ENCODE measurements around the gene FGF18. TPM values are rescaled to one million over a fixed set of nuclear protein-coding genes. Genes with fewer than 3 reads are reported as not detected.

The FGF18 gene
- total and polyA plus RNA-seq, 10 of the 15 experiments (the other 5 are each of a cell fraction or from before 2014, with no cell fraction given), result 0.03 to 0.10 (median 0.06) TPM; not detected in 5

DNA sequence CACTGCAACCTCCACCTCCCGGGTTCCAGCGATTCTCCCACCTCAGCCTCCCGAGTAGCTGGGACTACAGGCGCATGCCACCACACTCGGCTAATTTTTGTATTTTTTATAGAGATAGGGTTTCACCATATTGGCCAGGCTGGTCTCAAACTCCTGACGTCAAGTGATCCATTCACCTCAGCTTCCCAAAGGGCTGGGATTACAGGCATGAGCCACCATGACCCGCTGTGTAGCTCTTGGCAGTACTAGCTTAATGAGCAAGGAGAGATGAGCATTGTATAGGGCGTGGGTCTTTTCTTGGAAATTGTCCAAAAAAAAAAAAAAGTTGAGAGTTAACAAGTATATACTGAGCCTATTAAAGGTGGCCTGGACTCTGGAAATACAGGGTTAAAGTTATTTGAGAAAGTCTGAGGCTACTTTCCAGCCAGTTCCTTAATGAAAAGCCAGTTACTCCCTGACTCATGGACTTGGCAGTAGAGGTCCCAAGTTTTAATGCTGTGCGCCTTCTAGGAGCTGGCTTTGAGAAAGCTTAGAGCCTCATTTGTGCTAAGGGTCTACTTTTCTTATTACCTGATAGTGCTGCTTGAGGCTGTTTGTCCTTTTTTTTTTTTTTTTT is 4.2 kb upstream of the FGF18 start:
- 73% methylated on average over 9 of the region's 9 CpGs for WGBS (ENCODE audit: insufficient coverage, insufficient replicate concordance, low lambda C conversion rate, missing lambda C conversion rate)
- BruUV-seq (replicated peaks), result no TSS peak
- H3K79me2 ChIP-seq (ENCODE audit: control insufficient read depth, insufficient read depth, low read length), result no peaks in the 10 kb centered on the region
- 0 out of 4 replicates have a peak, but pooled peaks cover 0 to under 1% of the 10 kb centered on the region in 2 experiments for H3K27me3 ChIP-seq (replicated peaks in 1 of 2; ENCODE audit: control insufficient read depth in 2 of 2, insufficient read depth in 2 of 2, low read length in 1 of 2)
- CTCF ChIA-PET, result interaction anchor here (1.0 kb wide), 1 partner anchor 22 kb away, joined by 4 read pairs; no protein-coding TSS in a partner anchor
- no peak overlapping the region for H2AFZ ChIP-seq (ENCODE audit: control insufficient read depth, low read depth, low read length)
- SMC1A ChIA-PET (ENCODE audit: uncharacterized antibody, unreplicated experiment), result interaction anchor here (0.6 kb wide), 1 partner anchor 14 kb away, joined by 3 read pairs; no protein-coding TSS in a partner anchor
- intact Hi-C loops (cut with micrococcal nuclease; ENCODE audit: unreplicated experiment) (loop anchor here (5.0 to 10.0 kb wide), 2 partner anchors 437 to 590 kb away; partner anchors contain the start of gene FBXW11), in situ Hi-C loops (cut with MboI) (loop anchor here (5.0 to 25.0 kb wide), 3 partner anchors 492 to 872 kb away; partner anchors contain the start of gene UBTD2)
- DNase-seq (ENCODE audit: low read depth, low spot score) (no peak), ATAC-seq (no peak), FAIRE-seq (no peak)
- RAD21 ChIA-PET (ENCODE audit: unreplicated experiment), result no interaction called here
- H4K20me1 ChIP-seq (ENCODE audit: control insufficient read depth, insufficient read depth), result no peaks in the 10 kb centered on the region
- no peak overlapping the region for H3K4me2 ChIP-seq (ENCODE audit: control insufficient read depth, insufficient read depth)
- H3K9ac ChIP-seq (ENCODE audit: control insufficient read depth, insufficient read depth, low read length), result no peak overlapping the region
- peaks cover 6 to 7% of the 10 kb centered on the region in 2 experiments for H3K36me3 ChIP-seq (ENCODE audit: control insufficient read depth in 2 of 2, insufficient read depth in 2 of 2, low read length in 1 of 2)
- no peak overlapping the region for H3K4me3 ChIP-seq
- TF ChIP-seq ZBED1 (IDR thresholded peaks at IDR 0.05; ENCODE audit: borderline replicate concordance), result no peak
- TF ChIP-seq SP1 (IDR thresholded peaks at IDR 0.05; ENCODE audit: low read depth, low read length), result no peak
- TF ChIP-seq, protein P1, sequence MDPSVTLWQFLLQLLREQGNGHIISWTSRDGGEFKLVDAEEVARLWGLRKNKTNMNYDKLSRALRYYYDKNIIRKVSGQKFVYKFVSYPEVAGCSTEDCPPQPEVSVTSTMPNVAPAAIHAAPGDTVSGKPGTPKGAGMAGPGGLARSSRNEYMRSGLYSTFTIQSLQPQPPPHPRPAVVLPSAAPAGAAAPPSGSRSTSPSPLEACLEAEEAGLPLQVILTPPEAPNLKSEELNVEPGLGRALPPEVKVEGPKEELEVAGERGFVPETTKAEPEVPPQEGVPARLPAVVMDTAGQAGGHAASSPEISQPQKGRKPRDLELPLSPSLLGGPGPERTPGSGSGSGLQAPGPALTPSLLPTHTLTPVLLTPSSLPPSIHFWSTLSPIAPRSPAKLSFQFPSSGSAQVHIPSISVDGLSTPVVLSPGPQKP (IDR thresholded peaks at IDR 0.05; ENCODE audit: low read depth, low read length), result no peak
- TF ChIP-seq, protein P2, sequence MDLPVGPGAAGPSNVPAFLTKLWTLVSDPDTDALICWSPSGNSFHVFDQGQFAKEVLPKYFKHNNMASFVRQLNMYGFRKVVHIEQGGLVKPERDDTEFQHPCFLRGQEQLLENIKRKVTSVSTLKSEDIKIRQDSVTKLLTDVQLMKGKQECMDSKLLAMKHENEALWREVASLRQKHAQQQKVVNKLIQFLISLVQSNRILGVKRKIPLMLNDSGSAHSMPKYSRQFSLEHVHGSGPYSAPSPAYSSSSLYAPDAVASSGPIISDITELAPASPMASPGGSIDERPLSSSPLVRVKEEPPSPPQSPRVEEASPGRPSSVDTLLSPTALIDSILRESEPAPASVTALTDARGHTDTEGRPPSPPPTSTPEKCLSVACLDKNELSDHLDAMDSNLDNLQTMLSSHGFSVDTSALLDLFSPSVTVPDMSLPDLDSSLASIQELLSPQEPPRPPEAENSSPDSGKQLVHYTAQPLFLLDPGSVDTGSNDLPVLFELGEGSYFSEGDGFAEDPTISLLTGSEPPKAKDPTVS (IDR thresholded peaks at IDR 0.05; ENCODE audit: low read depth, low read length), result no peak
- TF ChIP-seq RELA (IDR thresholded peaks at IDR 0.05; ENCODE audit: borderline replicate concordance, partially characterized antibody), result no peak
- TF ChIP-seq RB1 (IDR thresholded peaks at IDR 0.05; ENCODE audit: borderline replicate concordance), result no peak
- no peak for TF ChIP-seq ESRRA (IDR thresholded peaks at IDR 0.05; ENCODE audit: low read length)
- POLR2A ChIA-PET, result interaction anchor here (0.6 kb wide), 1 partner anchor 462 kb away, joined by 3 read pairs; no protein-coding TSS in a partner anchor
- H3K4me1 ChIP-seq (ENCODE audit: control insufficient read depth, insufficient read depth, low read length), result peaks cover 7% of the 10 kb centered on the region
- H3K9me3 ChIP-seq (replicated peaks; ENCODE audit: control insufficient read depth, insufficient read depth, low read length), result no peaks in the 10 kb centered on the region
- H3K27ac ChIP-seq (ENCODE audit: control insufficient read depth, insufficient read depth), result no peak overlapping the region
